Stimulated activated memory B cell treated with anti-CD40 and anti-IgM and Interleukin-4, amounts not matched to agents 10 μg/mL and 1 μg/mL and 100 μg/mL, for 72 hours (primary cell): ENCODE results near the gene OR51L1.
"Not testable (repeated sequence)": the region's sequence is repeated elsewhere in the genome, so short reads cannot be mapped to it uniquely, and the experiment has no call there.

ENCODE experiments used
- ATAC-seq: fragments of 150-1000 bp; cut with Tn5 transposase; 2 replicates; pipeline ENCODE4 v1.10.0; 2021
- H3K27ac Mint-ChIP-seq: one replicate; pipeline ENCODE4 v1.8.0; 2022; ENCODE audit warnings: mild to moderate bottlenecking, mixed read lengths
- H3K27me3 Mint-ChIP-seq: one replicate; pipeline ENCODE4 v1.8.0; 2022; ENCODE audit warnings: mixed read lengths
- H3K36me3 Mint-ChIP-seq: one replicate; pipeline ENCODE4 v1.8.0; 2022; ENCODE audit warnings: mixed read lengths
- H3K4me1 Mint-ChIP-seq: one replicate; pipeline ENCODE4 v1.8.0; 2022; ENCODE audit warnings: mixed read lengths
- H3K4me3 Mint-ChIP-seq: one replicate; pipeline ENCODE4 v1.8.0; 2022; ENCODE audit warnings: mild to moderate bottlenecking, moderate library complexity, mixed read lengths
- H3K9me3 Mint-ChIP-seq: one replicate; pipeline ENCODE4 v1.8.0; 2022; ENCODE audit warnings: mixed read lengths

The OR51L1 gene

GRCh38 chr11:4994551-4994950, at the start of gene OR51L1:
TSS of gene OR51L1 (plus strand) at chr11:4994851. CDS start at chr11:4998983, 4,132 bp downstream.
- Mint-ChIP-seq H3K27me3 (no peaks in the 10 kb centered on the region), H3K4me1 (no peaks in the 10 kb centered on the region), H3K9me3 (no peaks in the 10 kb centered on the region), H3K36me3 (no peaks in the 10 kb centered on the region), H3K4me3 (no peak within 1 kb of the TSS), H3K27ac (no peak within 1 kb of the TSS)
- ATAC-seq, result no peak

GRCh38 chr11:4947505-4947904, 47.1 kb upstream of the OR51L1 start, which contains the start of gene OR51A4:
TSS of gene OR51A4 (minus strand) at chr11:4947605. CDS start at chr11:4947100, 505 bp downstream.
- Mint-ChIP-seq H3K4me1 (no peaks in the 10 kb centered on the region), H3K36me3 (no peaks in the 10 kb centered on the region), H3K27me3 (no peaks in the 10 kb centered on the region), H3K9me3 (no peaks in the 10 kb centered on the region), H3K27ac (no peak within 1 kb of the TSS), H3K4me3 (no peak within 1 kb of the TSS)
- ATAC-seq, result no peak

GRCh38 chr11:4955613-4956012, 39.0 kb upstream of the OR51L1 start, which contains the start of gene OR51A2:
TSS of gene OR51A2 (minus strand) at chr11:4955713. CDS start at chr11:4955713, 0 bp downstream.
- H3K36me3 Mint-ChIP-seq, H3K4me1 Mint-ChIP-seq, H3K27ac Mint-ChIP-seq, H3K27me3 Mint-ChIP-seq, H3K9me3 Mint-ChIP-seq, ATAC-seq, H3K4me3 Mint-ChIP-seq: not testable (repeated sequence)

GRCh38 chr11:4957396-4957795, 37.3 kb upstream of the OR51L1 start:
- Mint-ChIP-seq H3K36me3 (no peaks in the 10 kb centered on the region), H3K4me1 (no peaks in the 10 kb centered on the region), H3K27me3 (peaks cover 9% of the 10 kb centered on the region), H3K9me3 (peaks cover 3% of the 10 kb centered on the region), H3K4me3 (no peak overlapping the region), H3K27ac (no peak overlapping the region)
- no peak for ATAC-seq

- Mint-ChIP-seq H3K4me1 (no peaks in the 10 kb centered on the region), H3K36me3 (no peaks in the 10 kb centered on the region), H3K9me3 (peaks cover 6% of the 10 kb centered on the region), H3K4me3 (no peak overlapping the region), H3K27ac (no peak overlapping the region), H3K27me3 (peaks cover 9% of the 10 kb centered on the region)
- no peak for ATAC-seq
These were observed 33.8 kb upstream of the OR51L1 start for GRCh38 chr11:4960877-4961276.

- no peaks in the 10 kb centered on the region for H3K36me3 Mint-ChIP-seq
- H3K9me3 Mint-ChIP-seq, result peaks cover 6% of the 10 kb centered on the region
- no peak for ATAC-seq
- H3K4me3 Mint-ChIP-seq, result no peak overlapping the region
- H3K4me1 Mint-ChIP-seq, result no peaks in the 10 kb centered on the region
- no peak overlapping the region for H3K27ac Mint-ChIP-seq
- H3K27me3 Mint-ChIP-seq, result peaks cover 9% of the 10 kb centered on the region
These were observed 31.8 kb upstream of the OR51L1 start for GRCh38 chr11:4962816-4963215.

- Mint-ChIP-seq H3K27ac (no peak overlapping the region), H3K27me3 (no peaks in the 10 kb centered on the region), H3K36me3 (no peaks in the 10 kb centered on the region), H3K4me3 (no peak overlapping the region), H3K9me3 (peaks cover 5% of the 10 kb centered on the region), H3K4me1 (no peaks in the 10 kb centered on the region)
- no peak for ATAC-seq
These were observed 19.2 kb upstream of the OR51L1 start for GRCh38 chr11:4975436-4975835.

GRCh38 chr11:4979036-4979435, 15.6 kb upstream of the OR51L1 start:
- no peak for ATAC-seq
- no peaks in the 10 kb centered on the region for H3K36me3 Mint-ChIP-seq
- no peaks in the 10 kb centered on the region for H3K27me3 Mint-ChIP-seq
- H3K4me1 Mint-ChIP-seq, result no peaks in the 10 kb centered on the region
- H3K9me3 Mint-ChIP-seq, result peaks cover 5% of the 10 kb centered on the region
- H3K27ac Mint-ChIP-seq, result no peak overlapping the region
- H3K4me3 Mint-ChIP-seq, result no peak overlapping the region

- no peak overlapping the region for H3K4me3 Mint-ChIP-seq
- peaks cover 5% of the 10 kb centered on the region for H3K9me3 Mint-ChIP-seq
- H3K4me1 Mint-ChIP-seq, result no peaks in the 10 kb centered on the region
- H3K36me3 Mint-ChIP-seq, result no peaks in the 10 kb centered on the region
- H3K27ac Mint-ChIP-seq, result no peak overlapping the region
- no peak for ATAC-seq
- H3K27me3 Mint-ChIP-seq, result no peaks in the 10 kb centered on the region
These were observed 12.0 kb upstream of the OR51L1 start for GRCh38 chr11:4982678-4983077.

GRCh38 chr11:4983841-4984240, 10.8 kb upstream of the OR51L1 start:
- Mint-ChIP-seq H3K9me3 (no peaks in the 10 kb centered on the region), H3K27ac (no peak overlapping the region), H3K27me3 (no peaks in the 10 kb centered on the region), H3K36me3 (no peaks in the 10 kb centered on the region), H3K4me3 (no peak overlapping the region), H3K4me1 (no peaks in the 10 kb centered on the region)
- ATAC-seq, result no peak

GRCh38 chr11:4991060-4991459, 3.6 kb upstream of the OR51L1 start:
- no peak overlapping the region for H3K4me3 Mint-ChIP-seq
- no peaks in the 10 kb centered on the region for H3K27me3 Mint-ChIP-seq
- no peak for ATAC-seq
- H3K36me3 Mint-ChIP-seq, result no peaks in the 10 kb centered on the region
- no peaks in the 10 kb centered on the region for H3K9me3 Mint-ChIP-seq
- H3K27ac Mint-ChIP-seq, result no peak overlapping the region
- H3K4me1 Mint-ChIP-seq, result no peaks in the 10 kb centered on the region

GRCh38 chr11:5004424-5005274, 10.0 kb downstream of the OR51L1 start:
- Mint-ChIP-seq H3K9me3 (no peaks in the 10 kb centered on the region), H3K36me3 (no peaks in the 10 kb centered on the region), H3K4me3 (no peak overlapping the region), H3K27ac (no peak overlapping the region), H3K4me1 (no peaks in the 10 kb centered on the region), H3K27me3 (peaks cover 17% of the 10 kb centered on the region)
- ATAC-seq, result no peak

- Mint-ChIP-seq H3K36me3 (no peaks in the 10 kb centered on the region), H3K4me1 (no peaks in the 10 kb centered on the region), H3K4me3 (no peak overlapping the region), H3K9me3 (no peaks in the 10 kb centered on the region), H3K27ac (no peak overlapping the region), H3K27me3 (peaks cover 17% of the 10 kb centered on the region)
- no peak for ATAC-seq
These were observed 12.9 kb downstream of the OR51L1 start for GRCh38 chr11:5007561-5007960.

- Mint-ChIP-seq H3K4me3 (no peak overlapping the region), H3K27ac (no peak overlapping the region), H3K4me1 (no peaks in the 10 kb centered on the region), H3K9me3 (no peaks in the 10 kb centered on the region), H3K27me3 (no peaks in the 10 kb centered on the region), H3K36me3 (no peaks in the 10 kb centered on the region)
- ATAC-seq, result no peak
These were observed 16.6 kb downstream of the OR51L1 start for GRCh38 chr11:5011254-5011653.

- no peaks in the 10 kb centered on the region for H3K27me3 Mint-ChIP-seq
- no peaks in the 10 kb centered on the region for H3K36me3 Mint-ChIP-seq
- no peaks in the 10 kb centered on the region for H3K4me1 Mint-ChIP-seq
- no peak for ATAC-seq
- no peak overlapping the region for H3K27ac Mint-ChIP-seq
- no peaks in the 10 kb centered on the region for H3K9me3 Mint-ChIP-seq
- no peak overlapping the region for H3K4me3 Mint-ChIP-seq
These were observed 18.4 kb downstream of the OR51L1 start for GRCh38 chr11:5013012-5013411.

GRCh38 chr11:5021996-5022395, 27.3 kb downstream of the OR51L1 start:
- no peaks in the 10 kb centered on the region for H3K4me1 Mint-ChIP-seq
- H3K36me3 Mint-ChIP-seq, result no peaks in the 10 kb centered on the region
- H3K27ac Mint-ChIP-seq, result no peak overlapping the region
- ATAC-seq, result no peak
- H3K9me3 Mint-ChIP-seq, result peaks cover 23% of the 10 kb centered on the region
- no peak overlapping the region for H3K4me3 Mint-ChIP-seq
- no peaks in the 10 kb centered on the region for H3K27me3 Mint-ChIP-seq
